Right ventricle myocardium superior (tissue), 1 donor: ENCODE data around the gene CWF19L1. TPM values are rescaled to one million over a fixed set of nuclear protein-coding genes. Genes with fewer than 3 reads are reported as not detected.

Experiments
- ATAC-seq: fragments of 200-7000 bp; cut with Tn5 transposase; one replicate; pipeline ENCODE4 v1.9.1; 2020; ENCODE audit warnings: mild to moderate bottlenecking; ENCODE audit not compliant: poor library complexity
- DNase-seq: peaks from one replicate; pipeline ENCODE4 v3.0.0-alpha.2; 2020
- intact Hi-C: fragments of 100-400 bp; cut with DNase I; formaldehyde crosslinking; loops from one replicate; pipeline ENCODE4 v1.11.2; 2022
- total RNA-seq: library from RNA; stranded (reverse); fragmentation: NEBNext Ultra II Directional; extraction: Animal tissue kit (Norgen Biotek cat#: 25700); gene quantifications from one replicate; pipeline ENCODE4 v1.2.1, GENCODE V29; 2021
- donor health status: DM: no; HTN: yes; CAD: no; lungs with severe emphysema.

CWF19L1 gene
- total RNA-seq, 1 donor from 2014 or later: 13.0 TPM

DNA sequence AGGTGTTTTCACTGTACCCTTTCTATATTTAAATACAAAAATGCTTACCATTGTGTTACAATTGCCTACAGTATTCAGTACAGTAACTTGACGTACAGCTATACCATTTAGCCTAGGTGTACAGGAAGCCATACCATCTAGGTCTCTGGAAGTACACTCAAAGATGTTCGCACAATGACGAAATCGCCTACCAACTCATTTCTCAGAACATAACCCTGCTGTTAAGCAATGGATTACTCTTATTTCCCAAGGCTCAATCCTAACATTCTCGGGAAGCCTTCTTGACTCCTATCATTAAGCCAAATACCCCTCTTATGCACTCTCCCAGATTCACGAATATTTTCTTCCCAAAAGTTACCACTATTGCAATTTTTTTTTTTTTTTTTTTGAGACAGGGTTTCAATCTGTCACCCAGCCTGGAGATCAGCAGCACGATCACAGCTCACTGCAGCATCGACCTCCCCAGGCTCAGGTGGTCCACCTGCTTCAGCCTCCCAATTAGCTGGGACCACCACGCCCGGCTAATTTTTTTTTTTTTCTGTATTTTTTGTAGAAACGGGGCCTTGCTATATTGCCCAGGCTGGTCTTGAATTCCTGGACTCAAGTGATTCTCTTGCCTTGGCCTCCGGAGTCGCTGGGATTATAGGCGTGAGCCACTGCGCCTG lies 1.5 kb downstream of the CWF19L1 start:
- intact Hi-C loops: no loop called here
- no peak for ATAC-seq

DNA sequence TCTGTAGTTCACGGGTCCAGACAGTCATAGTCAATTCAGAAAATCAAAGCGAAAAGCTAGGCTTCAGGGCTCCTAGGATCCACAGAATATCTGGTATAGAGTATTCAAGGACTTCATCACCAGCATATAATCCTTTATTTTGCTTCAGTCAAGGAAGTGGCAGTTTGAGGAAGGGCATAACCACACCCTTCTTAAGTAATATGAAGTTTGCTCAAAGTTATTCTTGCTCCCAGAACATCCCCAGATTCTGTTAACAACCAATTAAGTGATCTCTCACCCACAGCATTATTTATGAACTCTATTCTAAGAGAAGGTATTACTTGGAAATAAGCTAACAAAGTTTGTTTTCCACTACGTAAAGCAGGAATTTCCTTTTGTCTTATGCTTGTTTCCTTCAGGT lies 13.2 kb downstream of the CWF19L1 start:
- DNase-seq: no peak
- intact Hi-C loops: no loop called here
- no peak for ATAC-seq

More for the DNA sequence above, 1.5 kb downstream of the CWF19L1 start:
- no peak for DNase-seq

GRCh38 chr10:100253041-100253440 lies 14.4 kb downstream of the CWF19L1 start:
- ATAC-seq (no peak), DNase-seq (no peak)
- intact Hi-C loops: no loop called here

DNA sequence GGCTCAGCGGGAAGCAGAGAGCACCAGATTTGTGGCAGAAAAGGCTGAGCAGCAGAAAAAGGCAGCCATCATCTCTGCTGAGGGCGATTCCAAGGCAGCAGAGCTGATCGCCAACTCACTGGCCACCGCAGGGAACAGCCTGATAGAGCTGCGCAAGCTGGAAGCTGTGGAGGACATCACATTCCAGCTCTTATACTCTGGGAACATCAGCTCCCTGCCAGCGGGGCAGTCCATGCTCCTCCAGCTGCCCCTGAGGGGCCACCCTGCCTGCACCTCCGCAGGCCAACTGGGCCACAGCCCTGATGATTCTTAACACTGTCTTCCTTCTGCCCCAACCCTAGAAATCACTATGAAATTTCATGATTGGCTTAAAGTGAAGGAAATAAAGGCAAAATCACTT lies 18.6 kb downstream of the CWF19L1 start:
- DNase-seq (no peak), ATAC-seq (peak; percentile 64)
- intact Hi-C loops: no loop called here

- intact Hi-C loops: no loop called here
- ATAC-seq (no peak), DNase-seq (no peak)
Measured at GRCh38 chr10:100245484-100246220, 21.8 kb downstream of the CWF19L1 start.

- DNase-seq (no peak), ATAC-seq (no peak)
- intact Hi-C loops: loop anchor here (10.0 kb wide), 1 partner anchor 395 kb away; no protein-coding TSS in a partner anchor
Measured at GRCh38 chr10:100239851-100240250, 27.6 kb downstream of the CWF19L1 start.

- DNase-seq (no peak), ATAC-seq (no peak)
- intact Hi-C loops: loop anchor here (10.0 kb wide), 1 partner anchor 394 kb away; no protein-coding TSS in a partner anchor
Measured at GRCh38 chr10:100238429-100238828, 29.0 kb downstream of the CWF19L1 start.

- DNase-seq (no peak), ATAC-seq (no peak)
- intact Hi-C loops: loop anchor here (10.0 kb wide), 1 partner anchor 387 kb away; no protein-coding TSS in a partner anchor
Measured at GRCh38 chr10:100232101-100232500, 35.3 kb downstream of the CWF19L1 start.

- no peak for ATAC-seq
- intact Hi-C loops: loop anchor here (10.0 kb wide), 1 partner anchor 385 kb away; no protein-coding TSS in a partner anchor
- no peak for DNase-seq
Measured at GRCh38 chr10:100229819-100230422, 37.5 kb downstream of the CWF19L1 start.

DNA sequence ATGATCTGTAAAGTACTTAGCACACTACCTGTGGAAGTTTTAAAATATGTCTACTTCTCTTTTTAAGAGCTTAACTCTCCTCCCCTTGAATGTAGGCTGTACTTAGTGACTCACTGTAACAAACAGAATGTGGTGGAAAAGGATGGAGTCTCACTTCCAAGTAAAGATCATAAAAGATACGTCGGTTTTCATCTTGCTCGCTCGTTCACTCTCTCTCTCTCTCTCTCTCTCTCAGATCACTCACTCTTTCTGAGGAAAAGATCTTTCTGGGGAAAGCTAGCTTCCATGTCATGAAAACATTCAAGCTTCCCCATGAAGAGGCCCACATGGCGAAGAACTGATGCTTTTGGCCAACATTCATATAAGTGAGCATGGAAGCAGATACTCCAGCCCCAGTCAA lies 43.6 kb downstream of the CWF19L1 start:
- intact Hi-C loops: no loop called here
- ATAC-seq (no peak), DNase-seq (no peak)

DNA sequence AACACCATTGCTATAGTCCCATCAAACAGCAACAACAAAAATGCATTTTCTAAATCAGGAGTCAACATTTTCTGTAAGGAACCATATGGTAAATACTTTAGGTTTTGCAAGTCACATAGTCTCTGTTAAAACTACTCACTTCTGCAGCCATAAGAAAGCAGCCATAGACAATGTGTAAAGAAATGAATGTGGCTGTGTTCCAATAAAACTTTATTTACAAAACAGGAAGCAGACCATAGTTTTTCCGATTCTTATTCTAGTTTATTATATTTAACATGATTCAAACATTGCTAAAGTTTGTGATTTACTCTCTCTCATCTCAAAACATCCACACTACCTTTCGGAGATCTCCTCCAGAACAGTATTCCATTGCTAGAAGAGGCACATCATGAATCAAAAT lies 44.9 kb downstream of the CWF19L1 start:
- no peak for ATAC-seq
- DNase-seq: no peak
- intact Hi-C loops: no loop called here

GRCh38 chr10:100216006-100216405 lies 51.4 kb downstream of the CWF19L1 start:
- no peak for DNase-seq
- no peak for ATAC-seq
- intact Hi-C loops: no loop called here

- intact Hi-C loops: no loop called here
- ATAC-seq (no peak), DNase-seq (no peak)
Measured at GRCh38 chr10:100209303-100209702, 58.1 kb downstream of the CWF19L1 start.

- ATAC-seq: no peak
- intact Hi-C loops: no loop called here
- no peak for DNase-seq
Measured at GRCh38 chr10:100208276-100208675, 59.2 kb downstream of the CWF19L1 start.

GRCh38 chr10:100204370-100204769 lies 63.1 kb downstream of the CWF19L1 start:
- DNase-seq: no peak
- no peak for ATAC-seq
- intact Hi-C loops: no loop called here

DNA sequence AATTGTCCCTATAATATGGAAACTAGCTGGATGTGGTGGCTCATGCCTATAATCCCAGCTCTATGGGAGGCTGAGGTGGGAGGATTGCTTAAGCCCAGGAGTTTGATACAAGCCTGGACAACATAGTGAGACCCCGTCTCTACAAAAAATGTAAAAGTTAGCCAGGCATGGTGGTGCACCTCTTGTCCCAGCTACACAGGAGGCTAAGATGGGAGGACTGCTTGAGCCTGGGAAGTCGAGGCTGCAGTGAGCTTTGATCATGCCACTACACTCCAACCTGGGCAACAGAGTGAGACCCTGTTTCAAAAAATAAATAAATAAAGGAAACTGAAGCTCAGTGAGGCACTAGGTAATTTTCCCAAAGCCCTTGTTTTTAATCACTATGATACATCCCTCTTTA lies 65.9 kb downstream of the CWF19L1 start:
- intact Hi-C loops: no loop called here
- ATAC-seq: no peak
- no peak for DNase-seq

DNA sequence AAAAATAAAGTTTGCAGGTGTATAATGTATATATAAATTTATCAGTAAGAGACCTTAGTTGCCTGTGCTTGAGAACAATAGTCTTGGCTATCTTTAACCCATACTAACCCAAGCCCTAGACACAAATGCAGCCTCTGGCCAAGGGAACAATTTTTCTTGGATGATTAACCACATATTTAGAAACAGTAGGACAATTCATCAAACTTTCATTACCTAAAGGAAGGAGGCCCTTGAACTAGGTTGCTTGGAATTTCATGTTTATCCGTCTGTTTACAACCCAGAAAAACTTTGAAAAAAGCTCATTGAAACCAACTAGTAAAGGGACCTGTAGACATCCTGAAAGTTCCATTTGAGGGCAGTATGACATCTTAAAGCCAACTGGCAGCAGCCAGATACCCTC lies 72.7 kb downstream of the CWF19L1 start:
- ATAC-seq (no peak), DNase-seq (no peak)
- intact Hi-C loops: no loop called here

GRCh38 chr10:100192350-100192749 lies 75.1 kb downstream of the CWF19L1 start:
- peak; percentile 74 for ATAC-seq
- no peak for DNase-seq
- intact Hi-C loops: no loop called here

GRCh38 chr10:100186253-100187212 lies 80.9 kb downstream of the CWF19L1 start:
- intact Hi-C loops: no loop called here
- DNase-seq (peak; percentile 53), ATAC-seq (peak; percentile 56)
